ENCODE measurements around the gene DGUOK.

GRCh38 chr2:73885406-73885805, 41.3 kb upstream of the DGUOK start:
- TF ChIP-seq POLR2AphosphoS5 (IDR thresholded peaks at IDR 0.05; ENCODE audit: low read depth, low read length) = no peak
- no peak for TF ChIP-seq POLR2A (IDR thresholded peaks at IDR 0.05; ENCODE audit: low read depth, low read length)
- TF ChIP-seq TAF1 (IDR thresholded peaks at IDR 0.05; ENCODE audit: borderline replicate concordance, low read depth, low read length) = no peak

All from GM12892 (cell line).